ENCODE measurements around the gene RRP8.

Gene RRP8

DNA sequence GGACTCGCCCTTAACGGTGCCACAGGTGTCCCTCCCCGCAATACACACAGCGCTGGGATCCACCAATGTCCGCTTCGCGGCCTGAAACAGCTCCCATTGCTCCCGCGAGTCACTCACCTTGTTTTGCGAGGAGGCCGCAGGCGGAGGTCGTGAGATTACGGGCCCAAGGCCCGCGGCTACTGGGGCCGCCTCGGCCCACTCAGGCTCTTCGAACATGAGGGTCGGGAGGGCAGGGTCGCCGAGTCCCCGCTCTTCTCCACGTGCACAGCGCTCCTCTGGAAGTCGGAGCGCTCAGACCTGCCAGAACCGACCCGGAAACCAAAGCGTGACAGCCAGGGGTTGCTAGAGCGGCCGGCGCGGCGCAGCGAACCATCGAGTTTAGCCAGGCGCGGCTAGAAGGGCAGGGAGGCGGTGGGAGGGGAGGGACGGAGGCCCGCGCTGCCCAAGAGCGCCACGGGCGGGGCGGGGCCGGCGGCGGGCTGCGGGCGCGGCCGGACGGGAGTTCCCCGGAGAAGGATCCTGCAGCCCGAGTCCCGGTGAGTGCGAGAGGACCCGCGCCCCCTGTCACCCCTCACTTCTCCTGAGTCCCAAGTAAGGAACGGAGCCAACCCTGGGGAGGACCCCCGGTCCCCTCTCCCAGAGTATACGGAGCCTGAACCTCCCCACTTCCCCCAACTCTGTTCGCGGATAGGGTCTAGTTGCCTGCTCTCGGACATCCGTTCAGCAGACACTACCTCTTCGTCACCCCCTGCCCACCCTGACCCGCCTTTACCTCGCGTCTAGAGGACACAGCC lies at the start of gene RRP8, which contains the start of gene ILK:
Gene RRP8, minus strand, starts transcription at position 330 of the 794 bp plus-strand sequence. Its CDS starts 114 bp downstream, at position 216.
Gene ILK, plus strand, starts transcription at position 488 of the 794 bp plus-strand sequence. CDS start 498 bp downstream, outside the sequence.
- ATAC-seq, result peak; percentile 82

DNA sequence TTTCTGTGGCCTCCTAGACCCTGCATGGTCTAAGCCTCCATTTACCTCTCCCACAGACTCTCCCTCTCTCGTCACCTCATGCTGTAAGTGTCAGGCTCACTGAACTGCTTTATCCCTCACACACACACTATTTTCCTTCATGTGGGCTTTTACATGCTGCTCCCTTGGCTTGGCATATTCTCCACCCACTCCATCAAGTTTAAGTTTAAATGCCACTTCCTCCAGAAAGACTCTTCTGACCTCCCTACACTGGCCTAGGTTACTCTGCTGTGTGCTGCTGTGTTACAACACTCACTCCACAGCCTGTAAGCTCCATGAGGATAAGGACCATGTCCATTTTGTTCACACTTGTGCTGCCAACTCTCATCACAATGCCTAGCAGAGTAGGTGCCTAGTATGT lies 49.7 kb upstream of the RRP8 start:
- no peak for TF ChIP-seq ZC3H10 (CRISPR knock-in tag; IDR thresholded peaks at IDR 0.05)
- TF ChIP-seq TOX (CRISPR knock-in tag; IDR thresholded peaks at IDR 0.05; ENCODE audit: borderline replicate concordance), result no peak
- TF ChIP-seq TCF4 (CRISPR knock-in tag; IDR thresholded peaks at IDR 0.05; ENCODE audit: borderline replicate concordance), result no peak
- TF ChIP-seq ZNF565 (CRISPR knock-in tag; conservative IDR thresholded peaks at IDR 0.05; ENCODE audit: low read depth), result no peak
- no peak for TF ChIP-seq BACH2 (CRISPR knock-in tag; IDR thresholded peaks at IDR 0.05; ENCODE audit: borderline replicate concordance)
- no peak for TF ChIP-seq OSR1 (CRISPR knock-in tag; IDR thresholded peaks at IDR 0.05)
- TF ChIP-seq, protein P1, sequence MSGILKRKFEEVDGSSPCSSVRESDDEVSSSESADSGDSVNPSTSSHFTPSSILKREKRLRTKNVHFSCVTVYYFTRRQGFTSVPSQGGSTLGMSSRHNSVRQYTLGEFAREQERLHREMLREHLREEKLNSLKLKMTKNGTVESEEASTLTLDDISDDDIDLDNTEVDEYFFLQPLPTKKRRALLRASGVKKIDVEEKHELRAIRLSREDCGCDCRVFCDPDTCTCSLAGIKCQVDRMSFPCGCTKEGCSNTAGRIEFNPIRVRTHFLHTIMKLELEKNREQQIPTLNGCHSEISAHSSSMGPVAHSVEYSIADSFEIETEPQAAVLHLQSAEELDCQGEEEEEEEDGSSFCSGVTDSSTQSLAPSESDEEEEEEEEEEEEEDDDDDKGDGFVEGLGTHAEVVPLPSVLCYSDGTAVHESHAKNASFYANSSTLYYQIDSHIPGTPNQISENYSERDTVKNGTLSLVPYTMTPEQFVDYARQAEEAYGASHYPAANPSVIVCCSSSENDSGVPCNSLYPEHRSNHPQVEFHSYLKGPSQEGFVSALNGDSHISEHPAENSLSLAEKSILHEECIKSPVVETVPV (CRISPR knock-in tag; IDR thresholded peaks at IDR 0.05), result no peak
- no peak for TF ChIP-seq ZNF8 (CRISPR knock-in tag; IDR thresholded peaks at IDR 0.05)
- no peak for TF ChIP-seq CSDC2 (CRISPR knock-in tag; IDR thresholded peaks at IDR 0.05)
- TF ChIP-seq ZFP30 (CRISPR knock-in tag; IDR thresholded peaks at IDR 0.05), result no peak
- TF ChIP-seq ZFP3 (CRISPR knock-in tag; IDR thresholded peaks at IDR 0.05), result no peak
- no peak for TF ChIP-seq ARNTL (CRISPR knock-in tag; IDR thresholded peaks at IDR 0.05; ENCODE audit: borderline replicate concordance, low read depth)
- TF ChIP-seq GLIS3 (CRISPR knock-in tag; IDR thresholded peaks at IDR 0.05), result no peak
- no peak for TF ChIP-seq PPARA (CRISPR knock-in tag; IDR thresholded peaks at IDR 0.05; ENCODE audit: borderline replicate concordance)
- no peak for TF ChIP-seq ISL1 (CRISPR knock-in tag; IDR thresholded peaks at IDR 0.05)
- TF ChIP-seq, protein P2, sequence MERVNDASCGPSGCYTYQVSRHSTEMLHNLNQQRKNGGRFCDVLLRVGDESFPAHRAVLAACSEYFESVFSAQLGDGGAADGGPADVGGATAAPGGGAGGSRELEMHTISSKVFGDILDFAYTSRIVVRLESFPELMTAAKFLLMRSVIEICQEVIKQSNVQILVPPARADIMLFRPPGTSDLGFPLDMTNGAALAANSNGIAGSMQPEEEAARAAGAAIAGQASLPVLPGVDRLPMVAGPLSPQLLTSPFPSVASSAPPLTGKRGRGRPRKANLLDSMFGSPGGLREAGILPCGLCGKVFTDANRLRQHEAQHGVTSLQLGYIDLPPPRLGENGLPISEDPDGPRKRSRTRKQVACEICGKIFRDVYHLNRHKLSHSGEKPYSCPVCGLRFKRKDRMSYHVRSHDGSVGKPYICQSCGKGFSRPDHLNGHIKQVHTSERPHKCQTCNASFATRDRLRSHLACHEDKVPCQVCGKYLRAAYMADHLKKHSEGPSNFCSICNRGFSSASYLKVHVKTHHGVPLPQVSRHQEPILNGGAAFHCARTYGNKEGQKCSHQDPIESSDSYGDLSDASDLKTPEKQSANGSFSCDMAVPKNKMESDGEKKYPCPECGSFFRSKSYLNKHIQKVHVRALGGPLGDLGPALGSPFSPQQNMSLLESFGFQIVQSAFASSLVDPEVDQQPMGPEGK (CRISPR knock-in tag; IDR thresholded peaks at IDR 0.05; ENCODE audit: borderline replicate concordance), result no peak
- ATAC-seq, result no peak

More for the DNA sequence above, at the start of gene RRP8, which contains the start of gene ILK:
- TF ChIP-seq SNAI2 (CRISPR knock-in tag; IDR thresholded peaks at IDR 0.05) (no peak), TCF4 (CRISPR knock-in tag; IDR thresholded peaks at IDR 0.05; ENCODE audit: borderline replicate concordance) (no peak), ARNTL (CRISPR knock-in tag; IDR thresholded peaks at IDR 0.05; ENCODE audit: borderline replicate concordance, low read depth) (no peak), ZNF8 (CRISPR knock-in tag; IDR thresholded peaks at IDR 0.05) (peak; percentile 6; the same call in 1 of the 2 replicates)

DNA sequence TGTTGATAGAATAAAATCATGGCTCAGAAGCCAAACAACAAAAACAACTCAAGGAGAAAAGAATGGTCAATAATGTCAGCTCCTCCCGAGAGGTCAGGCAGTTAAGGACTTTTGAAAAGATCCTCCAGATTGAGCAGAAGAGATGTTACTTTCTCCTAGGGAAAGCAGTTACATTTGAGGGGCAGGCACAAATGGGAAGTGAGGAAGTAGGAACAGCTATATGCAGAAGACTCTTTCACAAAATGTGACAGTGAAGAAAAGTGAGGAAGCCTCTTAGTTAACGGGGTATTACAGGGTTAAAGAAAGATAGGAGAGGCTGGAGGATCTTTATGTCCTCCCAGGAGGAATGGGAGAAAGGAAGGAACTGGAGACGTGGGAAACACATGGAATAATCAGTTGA lies 48.8 kb upstream of the RRP8 start:
- no peak for TF ChIP-seq PPARA (CRISPR knock-in tag; IDR thresholded peaks at IDR 0.05; ENCODE audit: borderline replicate concordance)
- TF ChIP-seq, protein P2 (CRISPR knock-in tag; IDR thresholded peaks at IDR 0.05; ENCODE audit: borderline replicate concordance), result no peak
- TF ChIP-seq SNAI2 (CRISPR knock-in tag; IDR thresholded peaks at IDR 0.05), result no peak
- no peak for TF ChIP-seq TCF4 (CRISPR knock-in tag; IDR thresholded peaks at IDR 0.05; ENCODE audit: borderline replicate concordance)
- no peak for TF ChIP-seq ZNF70 (CRISPR knock-in tag; IDR thresholded peaks at IDR 0.05)
- TF ChIP-seq ZNF565 (CRISPR knock-in tag; conservative IDR thresholded peaks at IDR 0.05; ENCODE audit: low read depth), result no peak
- no peak for TF ChIP-seq ZC3H10 (CRISPR knock-in tag; IDR thresholded peaks at IDR 0.05)
- TF ChIP-seq, protein P3, sequence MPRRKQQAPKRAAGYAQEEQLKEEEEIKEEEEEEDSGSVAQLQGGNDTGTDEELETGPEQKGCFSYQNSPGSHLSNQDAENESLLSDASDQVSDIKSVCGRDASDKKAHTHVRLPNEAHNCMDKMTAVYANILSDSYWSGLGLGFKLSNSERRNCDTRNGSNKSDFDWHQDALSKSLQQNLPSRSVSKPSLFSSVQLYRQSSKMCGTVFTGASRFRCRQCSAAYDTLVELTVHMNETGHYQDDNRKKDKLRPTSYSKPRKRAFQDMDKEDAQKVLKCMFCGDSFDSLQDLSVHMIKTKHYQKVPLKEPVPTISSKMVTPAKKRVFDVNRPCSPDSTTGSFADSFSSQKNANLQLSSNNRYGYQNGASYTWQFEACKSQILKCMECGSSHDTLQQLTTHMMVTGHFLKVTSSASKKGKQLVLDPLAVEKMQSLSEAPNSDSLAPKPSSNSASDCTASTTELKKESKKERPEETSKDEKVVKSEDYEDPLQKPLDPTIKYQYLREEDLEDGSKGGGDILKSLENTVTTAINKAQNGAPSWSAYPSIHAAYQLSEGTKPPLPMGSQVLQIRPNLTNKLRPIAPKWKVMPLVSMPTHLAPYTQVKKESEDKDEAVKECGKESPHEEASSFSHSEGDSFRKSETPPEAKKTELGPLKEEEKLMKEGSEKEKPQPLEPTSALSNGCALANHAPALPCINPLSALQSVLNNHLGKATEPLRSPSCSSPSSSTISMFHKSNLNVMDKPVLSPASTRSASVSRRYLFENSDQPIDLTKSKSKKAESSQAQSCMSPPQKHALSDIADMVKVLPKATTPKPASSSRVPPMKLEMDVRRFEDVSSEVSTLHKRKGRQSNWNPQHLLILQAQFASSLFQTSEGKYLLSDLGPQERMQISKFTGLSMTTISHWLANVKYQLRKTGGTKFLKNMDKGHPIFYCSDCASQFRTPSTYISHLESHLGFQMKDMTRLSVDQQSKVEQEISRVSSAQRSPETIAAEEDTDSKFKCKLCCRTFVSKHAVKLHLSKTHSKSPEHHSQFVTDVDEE (CRISPR knock-in tag; IDR thresholded peaks at IDR 0.05), result no peak
- TF ChIP-seq RARB (CRISPR knock-in tag; IDR thresholded peaks at IDR 0.05), result no peak
- TF ChIP-seq CSDC2 (CRISPR knock-in tag; IDR thresholded peaks at IDR 0.05), result no peak
- TF ChIP-seq ISL1 (CRISPR knock-in tag; IDR thresholded peaks at IDR 0.05), result no peak
- no peak for TF ChIP-seq ZFP30 (CRISPR knock-in tag; IDR thresholded peaks at IDR 0.05)
- TF ChIP-seq ESRRG (CRISPR knock-in tag; IDR thresholded peaks at IDR 0.05), result no peak
- no peak for ATAC-seq
